ENCODE measurements around the gene PREB.

PREB gene

GRCh38 chr2:27155069-27155520 lies 20.7 kb upstream of the PREB start:
- TF ChIP-seq, protein P1, sequence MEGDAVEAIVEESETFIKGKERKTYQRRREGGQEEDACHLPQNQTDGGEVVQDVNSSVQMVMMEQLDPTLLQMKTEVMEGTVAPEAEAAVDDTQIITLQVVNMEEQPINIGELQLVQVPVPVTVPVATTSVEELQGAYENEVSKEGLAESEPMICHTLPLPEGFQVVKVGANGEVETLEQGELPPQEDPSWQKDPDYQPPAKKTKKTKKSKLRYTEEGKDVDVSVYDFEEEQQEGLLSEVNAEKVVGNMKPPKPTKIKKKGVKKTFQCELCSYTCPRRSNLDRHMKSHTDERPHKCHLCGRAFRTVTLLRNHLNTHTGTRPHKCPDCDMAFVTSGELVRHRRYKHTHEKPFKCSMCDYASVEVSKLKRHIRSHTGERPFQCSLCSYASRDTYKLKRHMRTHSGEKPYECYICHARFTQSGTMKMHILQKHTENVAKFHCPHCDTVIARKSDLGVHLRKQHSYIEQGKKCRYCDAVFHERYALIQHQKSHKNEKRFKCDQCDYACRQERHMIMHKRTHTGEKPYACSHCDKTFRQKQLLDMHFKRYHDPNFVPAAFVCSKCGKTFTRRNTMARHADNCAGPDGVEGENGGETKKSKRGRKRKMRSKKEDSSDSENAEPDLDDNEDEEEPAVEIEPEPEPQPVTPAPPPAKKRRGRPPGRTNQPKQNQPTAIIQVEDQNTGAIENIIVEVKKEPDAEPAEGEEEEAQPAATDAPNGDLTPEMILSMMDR (IDR thresholded peaks at IDR 0.05; ENCODE audit: low read depth, low read length) = no peak
- Histone ChIP-seq H3K9me3 (ENCODE audit: severe bottlenecking) (no peaks in the 10 kb centered on the region), H3K27me3 (ENCODE audit: insufficient read depth, low read depth, severe bottlenecking) (no peaks in the 10 kb centered on the region), H3K36me3 (no peaks in the 10 kb centered on the region), H3K27ac (no peak overlapping the region), H3K4me3 (ENCODE audit: low read depth, low read length) (no peak overlapping the region)
- no peak for DNase-seq

GRCh38 chr2:27154488-27154887 lies 20.1 kb upstream of the PREB start:
- TF ChIP-seq, protein P1 (IDR thresholded peaks at IDR 0.05; ENCODE audit: low read depth, low read length) = no peak
- no peak for DNase-seq
- H3K36me3 ChIP-seq = no peaks in the 10 kb centered on the region
- no peaks in the 10 kb centered on the region for H3K27me3 ChIP-seq (ENCODE audit: insufficient read depth, low read depth, severe bottlenecking)
- no peaks in the 10 kb centered on the region for H3K9me3 ChIP-seq (ENCODE audit: severe bottlenecking)
- H3K4me3 ChIP-seq (ENCODE audit: low read depth, low read length) = no peak overlapping the region
- H3K27ac ChIP-seq = no peak overlapping the region

DNA sequence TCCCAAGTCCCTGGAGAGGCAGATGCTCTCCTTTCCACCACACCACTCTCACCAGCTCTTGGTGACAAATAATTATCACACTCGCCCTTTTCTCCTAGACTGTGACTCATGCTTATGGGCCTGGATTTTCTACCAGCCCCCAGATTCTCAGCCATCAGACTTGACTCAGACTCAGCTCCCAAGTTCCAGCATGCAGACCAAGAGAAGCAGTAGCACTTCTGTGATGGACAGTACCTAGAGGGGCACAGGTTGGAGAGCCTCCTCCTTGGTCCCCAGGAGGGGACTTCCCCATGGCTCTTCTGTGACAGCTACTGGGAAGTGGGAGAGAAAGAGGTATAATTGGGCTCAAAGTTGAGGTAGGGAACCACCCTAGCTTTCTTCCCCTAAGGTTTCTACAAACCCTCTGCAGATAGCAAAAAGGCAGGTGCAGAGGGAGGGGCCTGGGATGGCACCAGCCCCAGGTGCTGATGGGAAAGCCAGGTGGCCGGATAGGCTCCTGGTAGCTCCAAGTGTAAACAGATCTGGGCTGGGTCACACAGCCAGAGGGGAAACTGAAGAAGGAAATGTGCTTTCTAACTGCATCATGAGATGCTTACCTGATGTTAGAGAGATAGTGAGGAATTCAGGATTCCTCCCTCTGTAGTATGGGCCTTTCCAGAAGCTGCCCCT lies 18.5 kb upstream of the PREB start:
- DNase-seq = no peak
- no peaks in the 10 kb centered on the region for H3K27me3 ChIP-seq (ENCODE audit: insufficient read depth, low read depth, severe bottlenecking)

GRCh38 chr2:27152102-27152795 lies 17.8 kb upstream of the PREB start:
- H3K36me3 ChIP-seq = no peaks in the 10 kb centered on the region
- H3K27ac ChIP-seq = no peak overlapping the region
- TF ChIP-seq, protein P1 (IDR thresholded peaks at IDR 0.05; ENCODE audit: low read depth, low read length) = peak; percentile 35
- no peak overlapping the region for H3K4me3 ChIP-seq (ENCODE audit: low read depth, low read length)
- no peaks in the 10 kb centered on the region for H3K9me3 ChIP-seq (ENCODE audit: severe bottlenecking)
- no peaks in the 10 kb centered on the region for H3K27me3 ChIP-seq (ENCODE audit: insufficient read depth, low read depth, severe bottlenecking)
- DNase-seq = peak; percentile 37

More for the DNA sequence above, 18.5 kb upstream of the PREB start:
- Histone ChIP-seq H3K36me3 (no peaks in the 10 kb centered on the region), H3K27ac (no peak overlapping the region), H3K4me3 (ENCODE audit: low read depth, low read length) (no peak overlapping the region), H3K9me3 (ENCODE audit: severe bottlenecking) (no peaks in the 10 kb centered on the region)
- TF ChIP-seq, protein P1 (IDR thresholded peaks at IDR 0.05; ENCODE audit: low read depth, low read length) = no peak

GRCh38 chr2:27150639-27151230 lies 16.3 kb upstream of the PREB start:
- H3K36me3 ChIP-seq = no peaks in the 10 kb centered on the region
- no peak overlapping the region for H3K4me3 ChIP-seq (ENCODE audit: low read depth, low read length)
- H3K27ac ChIP-seq = no peak overlapping the region
- TF ChIP-seq, protein P1 (IDR thresholded peaks at IDR 0.05; ENCODE audit: low read depth, low read length) = no peak
- DNase-seq = no peak
- no peaks in the 10 kb centered on the region for H3K27me3 ChIP-seq (ENCODE audit: insufficient read depth, low read depth, severe bottlenecking)
- no peaks in the 10 kb centered on the region for H3K9me3 ChIP-seq (ENCODE audit: severe bottlenecking)

Measured in WERI-Rb-1 (cell line).